ENCODE data around the gene CCDC27. TPM values are rescaled to one million over a fixed set of nuclear protein-coding genes. Genes with fewer than 3 reads are reported as not detected.

Gene CCDC27
- not detected for polyA plus RNA-seq (2013, experiment 1 of 2; ENCODE audit: insufficient read length)
- polyA plus RNA-seq (2013, experiment 2 of 2; ENCODE audit: insufficient read length), result 0.10 TPM

GRCh38 chr1:3752400-3752945 lies at the start of gene CCDC27:
Gene CCDC27 (plus strand): TSS chr1:3752450. CDS start chr1:3752482, 32 bp downstream.
- no peak for DNase-seq

GRCh38 chr1:3702528-3702927 lies 49.7 kb upstream of the CCDC27 start:
- DNase-seq, result no peak

GRCh38 chr1:3702990-3703728 lies 49.1 kb upstream of the CCDC27 start:
- no peak for DNase-seq

GRCh38 chr1:3703786-3704371 lies 48.4 kb upstream of the CCDC27 start:
- DNase-seq, result no peak

GRCh38 chr1:3705341-3705950 lies 46.8 kb upstream of the CCDC27 start:
- no peak for DNase-seq

GRCh38 chr1:3706651-3707297 lies 45.5 kb upstream of the CCDC27 start:
- no peak for DNase-seq

- DNase-seq, result no peak
These were observed 44.8 kb upstream of the CCDC27 start for GRCh38 chr1:3707298-3707938.

- DNase-seq, result no peak
These were observed 44.3 kb upstream of the CCDC27 start for GRCh38 chr1:3707939-3708328.

GRCh38 chr1:3708791-3709190 lies 43.5 kb upstream of the CCDC27 start:
- DNase-seq, result no peak

- no peak for DNase-seq
These were observed 42.0 kb upstream of the CCDC27 start for GRCh38 chr1:3710251-3710650.

GRCh38 chr1:3711381-3711779 lies 40.9 kb upstream of the CCDC27 start:
- no peak for DNase-seq

- DNase-seq, result no peak
These were observed 40.3 kb upstream of the CCDC27 start for GRCh38 chr1:3711780-3712451.

GRCh38 chr1:3712573-3713535 lies 39.4 kb upstream of the CCDC27 start:
- DNase-seq, result no peak

- DNase-seq, result no peak
These were observed 38.4 kb upstream of the CCDC27 start for GRCh38 chr1:3713840-3714239.

GRCh38 chr1:3714284-3714741 lies 37.9 kb upstream of the CCDC27 start:
- no peak for DNase-seq

GRCh38 chr1:3714814-3715213 lies 37.4 kb upstream of the CCDC27 start:
- DNase-seq, result no peak

- no peak for DNase-seq
These were observed 35.9 kb upstream of the CCDC27 start for GRCh38 chr1:3716351-3716750.

GRCh38 chr1:3717041-3717714 lies 35.1 kb upstream of the CCDC27 start:
- DNase-seq, result no peak

GRCh38 chr1:3717715-3718601 lies 34.3 kb upstream of the CCDC27 start:
- peak; percentile 8 for DNase-seq

All from fibroblast of skin of abdomen (primary cell).